Trophoblast cell (in vitro differentiated cells and primary cell): ENCODE measurements around the gene KCNH8.

ENCODE experiments used
- DNase-seq, 2 donors: peaks; one replicate each; pipeline ENCODE4 v3.0.0-alpha.2; 2016
- H2AFZ ChIP-seq: 2 replicates; pipeline ENCODE4 v1.6.1; 2013; ENCODE audit warnings: low read length, moderate library complexity, mild to moderate bottlenecking; ENCODE audit not compliant: insufficient read depth, poor library complexity
- H2AK5ac ChIP-seq: 2 replicates; pipeline ENCODE4 v1.6.1; 2013; ENCODE audit warnings: mild to moderate bottlenecking, low read length
- H2BK120ac ChIP-seq: 2 replicates; pipeline ENCODE4 v1.6.1; 2013; ENCODE audit warnings: low read length, mild to moderate bottlenecking, moderate library complexity; ENCODE audit not compliant: insufficient read depth, poor library complexity
- H2BK12ac ChIP-seq: 2 replicates; pipeline ENCODE4 v1.6.1; 2013; ENCODE audit warnings: mild to moderate bottlenecking, low read length, moderate library complexity
- H2BK5ac ChIP-seq: 2 replicates; pipeline ENCODE4 v1.6.1; 2013; ENCODE audit warnings: low read length, low read depth, moderate library complexity, mild to moderate bottlenecking; ENCODE audit not compliant: poor library complexity
- H3K14ac ChIP-seq: 2 replicates; pipeline ENCODE4 v1.6.1; 2013; ENCODE audit warnings: mild to moderate bottlenecking, low read length
- H3K18ac ChIP-seq: 2 replicates; pipeline ENCODE4 v1.6.1; 2013; ENCODE audit warnings: mild to moderate bottlenecking, low read length
- H3K23ac ChIP-seq: 2 replicates; pipeline ENCODE4 v1.6.1; 2013; ENCODE audit warnings: low read length
- H3K27ac ChIP-seq: 2 replicates; pipeline ENCODE4 v1.5.1; 2013; ENCODE audit warnings: low read depth, mild to moderate bottlenecking, inconsistent platforms, low read length, moderate library complexity
- H3K27me3 ChIP-seq: 2 replicates; pipeline ENCODE4 v1.6.1; 2013; ENCODE audit warnings: inconsistent platforms, mild to moderate bottlenecking, low read length, moderate library complexity; ENCODE audit not compliant: insufficient read depth
- H3K36me3 ChIP-seq, 2 experiments: 1 replicate in 1 of 2; 2 replicates in 1 of 2; pipeline ENCODE4 v1.6.1; 2013; ENCODE audit warnings: low read length in 2 of 2, mild to moderate bottlenecking in 2 of 2, moderate library complexity in 1 of 2; ENCODE audit not compliant: insufficient read depth in 2 of 2, control insufficient read depth in 1 of 2
- H3K4ac ChIP-seq: 2 replicates; pipeline ENCODE4 v1.6.1; 2013; ENCODE audit warnings: low read depth, mild to moderate bottlenecking, low read length, moderate library complexity
- H3K4me1 ChIP-seq, 2 experiments: 1 replicate in 1 of 2; 2 replicates in 1 of 2; pipeline ENCODE4 v1.6.1; 2013; ENCODE audit warnings: low read length in 2 of 2, mild to moderate bottlenecking in 2 of 2, moderate library complexity in 1 of 2; ENCODE audit not compliant: insufficient read depth in 2 of 2, control insufficient read depth in 1 of 2
- H3K4me2 ChIP-seq: 2 replicates; pipeline ENCODE4 v1.6.1; 2013; ENCODE audit warnings: inconsistent platforms, mild to moderate bottlenecking, low read length, moderate library complexity
- H3K4me3 ChIP-seq: 2 replicates; pipeline ENCODE4 v1.5.1; 2013; ENCODE audit warnings: mild to moderate bottlenecking, low read depth, low read length, inconsistent platforms
- H3K79me1 ChIP-seq: one replicate; pipeline ENCODE4 v1.6.1; 2013; ENCODE audit warnings: low read length
- H3K79me2 ChIP-seq: 2 replicates; pipeline ENCODE4 v1.6.1; 2013; ENCODE audit warnings: low read length, mild to moderate bottlenecking; ENCODE audit not compliant: control insufficient read depth, insufficient read depth, poor library complexity
- H3K9ac ChIP-seq: 2 replicates; pipeline ENCODE4 v1.6.1; 2013; ENCODE audit warnings: mild to moderate bottlenecking, low read length
- H3K9me3 ChIP-seq: 2 replicates; pipeline ENCODE4 v1.6.1; 2013; ENCODE audit warnings: low read depth, mild to moderate bottlenecking, control low read depth, inconsistent platforms, low read length; ENCODE audit not compliant: insufficient read depth
- H4K12ac ChIP-seq: 2 replicates; pipeline ENCODE4 v1.6.1; 2013; ENCODE audit warnings: low read depth, mild to moderate bottlenecking, low read length, moderate library complexity
- H4K8ac ChIP-seq: 2 replicates; pipeline ENCODE4 v1.6.1; 2013; ENCODE audit warnings: low read depth, mild to moderate bottlenecking, low read length, moderate library complexity
- H4K91ac ChIP-seq: one replicate; pipeline ENCODE4 v1.6.1; 2013; ENCODE audit warnings: low read depth, mild to moderate bottlenecking, low read length, moderate library complexity
- WGBS: extraction: QIAGEN DNeasy Blood & Tissue Kit; methylation state at CpG from one replicate; pipeline ENCODE4 v1.1.7; 2013; ENCODE audit warnings: missing lambda C conversion rate; ENCODE audit not compliant: insufficient read length, insufficient coverage; ENCODE audit errors: extremely low coverage; 5-methylcytosine and 5-hydroxymethylcytosine counted together

KCNH8 gene

GRCh38 chr3:19114461-19114860 is 33.8 kb upstream of the KCNH8 start:
- no peak overlapping the region for H2BK120ac ChIP-seq
- WGBS: no CpG with 5 or more reads among the region's 1 CpG

GRCh38 chr3:19116239-19116638 is 32.1 kb upstream of the KCNH8 start:
- no peak overlapping the region for H3K23ac ChIP-seq
- H2BK120ac ChIP-seq: no peak overlapping the region
- no peak overlapping the region for H4K8ac ChIP-seq
- no peak for DNase-seq
- no peaks in the 10 kb centered on the region for H3K36me3 ChIP-seq
- no peaks in the 10 kb centered on the region for H3K4me1 ChIP-seq
- no peak overlapping the region for H4K12ac ChIP-seq
- no peak overlapping the region for H3K4me3 ChIP-seq
- H3K27me3 ChIP-seq: no peaks in the 10 kb centered on the region
- no peak overlapping the region for H2AFZ ChIP-seq
- no peak overlapping the region for H3K14ac ChIP-seq
- no peak overlapping the region for H2BK5ac ChIP-seq
- WGBS: no CpG with 5 or more reads among the region's 2 CpGs
- no peak overlapping the region for H2AK5ac ChIP-seq
- H3K27ac ChIP-seq: no peak overlapping the region
- no peaks in the 10 kb centered on the region for H3K79me2 ChIP-seq
- no peak overlapping the region for H3K4me2 ChIP-seq
- no peak overlapping the region for H3K9ac ChIP-seq
- H3K9me3 ChIP-seq: peaks cover 2% of the 10 kb centered on the region
- no peaks in the 10 kb centered on the region for H3K79me1 ChIP-seq
- H3K4ac ChIP-seq: no peak overlapping the region
- no peak overlapping the region for H4K91ac ChIP-seq
- no peak overlapping the region for H2BK12ac ChIP-seq
- H3K18ac ChIP-seq: no peak overlapping the region

More at GRCh38 chr3:19114461-19114860, 33.8 kb upstream of the KCNH8 start:
- Histone ChIP-seq H2AK5ac (no peak overlapping the region), H3K18ac (no peak overlapping the region), H2BK12ac (no peak overlapping the region), H4K8ac (no peak overlapping the region), H2AFZ (no peak overlapping the region), H2BK5ac (no peak overlapping the region), H3K4ac (no peak overlapping the region), H3K23ac (no peak overlapping the region), H3K27me3 (no peaks in the 10 kb centered on the region), H3K36me3 (no peaks in the 10 kb centered on the region), H3K4me3 (no peak overlapping the region), H3K4me2 (no peak overlapping the region), H3K79me2 (no peaks in the 10 kb centered on the region), H4K12ac (no peak overlapping the region), H3K27ac (no peak overlapping the region), H4K91ac (no peak overlapping the region), H3K4me1 (no peaks in the 10 kb centered on the region), H3K9me3 (peaks cover 2% of the 10 kb centered on the region), H3K9ac (no peak overlapping the region), H3K14ac (no peak overlapping the region), H3K79me1 (no peaks in the 10 kb centered on the region)
- no peak for DNase-seq

- Histone ChIP-seq H2BK120ac (no peak overlapping the region), H2BK12ac (no peak overlapping the region), H2BK5ac (no peak overlapping the region), H3K4ac (no peak overlapping the region), H4K8ac (no peak overlapping the region), H3K18ac (no peak overlapping the region), H3K27ac (no peak overlapping the region), H2AFZ (no peak overlapping the region), H4K91ac (no peak overlapping the region), H3K36me3 (no peaks in the 10 kb centered on the region), H3K14ac (no peak overlapping the region), H3K9ac (no peak overlapping the region), H2AK5ac (no peak overlapping the region), H3K23ac (no peak overlapping the region), H3K79me2 (no peaks in the 10 kb centered on the region), H3K4me1 (no peaks in the 10 kb centered on the region), H4K12ac (no peak overlapping the region), H3K27me3 (no peaks in the 10 kb centered on the region), H3K79me1 (no peaks in the 10 kb centered on the region), H3K9me3 (no peaks in the 10 kb centered on the region), H3K4me2 (no peak overlapping the region), H3K4me3 (no peak overlapping the region)
- no CpG with 5 or more reads among the region's 1 CpG for WGBS
- no peak for DNase-seq
These were observed 23.6 kb upstream of the KCNH8 start for GRCh38 chr3:19124752-19125151.

- Histone ChIP-seq H2AFZ (no peak overlapping the region), H3K27me3 (no peaks in the 10 kb centered on the region), H3K4me2 (no peak overlapping the region), H3K27ac (no peak overlapping the region), H3K36me3 (no peaks in the 10 kb centered on the region), H3K4ac (no peak overlapping the region), H2BK5ac (no peak overlapping the region), H3K9ac (no peak overlapping the region), H2AK5ac (no peak overlapping the region), H3K23ac (no peak overlapping the region), H3K4me1 (no peaks in the 10 kb centered on the region), H3K9me3 (no peaks in the 10 kb centered on the region), H3K79me2 (no peaks in the 10 kb centered on the region), H3K4me3 (no peak overlapping the region), H3K79me1 (no peaks in the 10 kb centered on the region), H3K18ac (no peak overlapping the region), H3K14ac (no peak overlapping the region), H2BK12ac (no peak overlapping the region), H4K91ac (no peak overlapping the region), H4K8ac (no peak overlapping the region), H2BK120ac (no peak overlapping the region), H4K12ac (no peak overlapping the region)
- no peak for DNase-seq
- no CpG with 5 or more reads among the region's 1 CpG for WGBS
These were observed 8.4 kb upstream of the KCNH8 start for GRCh38 chr3:19139863-19140262.
